Measurements from ENCODE around the gene SPRED2. TPM values are rescaled to one million over a fixed set of nuclear protein-coding genes. Genes with fewer than 3 reads are reported as not detected.

Gene SPRED2
- total and polyA plus RNA-seq, 3 donors from 2014 or later, result 10.0 to 14.1 (median 11.3) TPM

DNA sequence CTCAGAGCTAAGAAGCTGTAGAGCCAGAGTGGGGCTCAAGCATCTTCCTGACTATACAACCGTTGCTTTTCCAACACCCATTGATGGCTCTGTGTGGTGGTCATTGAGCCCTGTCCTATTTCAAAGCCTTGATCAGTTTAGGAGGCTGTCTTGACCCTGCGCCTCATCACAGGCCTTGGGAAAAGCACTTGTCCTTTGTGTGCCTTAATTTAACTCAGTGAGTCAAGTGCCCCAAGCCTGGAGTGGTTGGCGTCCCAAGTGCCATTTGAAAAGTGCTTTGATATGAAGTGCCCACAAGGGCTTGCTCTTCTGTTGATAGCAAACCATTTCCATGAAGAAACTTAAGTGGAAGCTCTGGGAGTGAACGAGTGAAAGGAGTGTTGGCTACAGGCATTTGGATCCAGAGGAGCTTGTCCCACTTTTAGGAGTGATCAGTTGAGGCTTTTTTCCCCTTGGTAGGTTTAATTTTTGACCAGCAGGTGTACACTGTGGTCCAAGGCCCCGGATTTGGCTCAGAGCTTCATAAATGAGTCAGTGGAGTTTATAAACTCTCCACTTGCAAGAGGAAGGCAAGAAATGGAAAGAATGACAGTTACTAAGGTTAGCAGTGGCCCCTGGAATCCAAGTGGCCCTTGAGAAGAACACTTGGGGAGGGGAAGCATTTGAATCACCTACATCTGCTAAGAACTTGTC is 154.5 kb downstream of the SPRED2 start:
- no peak for TF ChIP-seq CTCF (IDR thresholded peaks at IDR 0.05)
- TF ChIP-seq POLR2A (IDR thresholded peaks at IDR 0.05), result no peak
- intact Hi-C loops (cut with DNase I; ENCODE audit: low total_unique reads), result no loop called here
- Histone ChIP-seq H3K36me3 (ENCODE audit: low read depth, missing control alignments) (no peaks in the 10 kb centered on the region), H3K27me3 (no peaks in the 10 kb centered on the region), H3K4me3 (no peak overlapping the region), H3K4me1 (peaks cover 24% of the 10 kb centered on the region), H3K27ac (no peak overlapping the region), H3K9me3 (no peaks in the 10 kb centered on the region)
- DNase-seq, result no peak
- 83 to 87% methylated on average over 5 of the region's 5 CpGs for WGBS, 2 donors

DNA sequence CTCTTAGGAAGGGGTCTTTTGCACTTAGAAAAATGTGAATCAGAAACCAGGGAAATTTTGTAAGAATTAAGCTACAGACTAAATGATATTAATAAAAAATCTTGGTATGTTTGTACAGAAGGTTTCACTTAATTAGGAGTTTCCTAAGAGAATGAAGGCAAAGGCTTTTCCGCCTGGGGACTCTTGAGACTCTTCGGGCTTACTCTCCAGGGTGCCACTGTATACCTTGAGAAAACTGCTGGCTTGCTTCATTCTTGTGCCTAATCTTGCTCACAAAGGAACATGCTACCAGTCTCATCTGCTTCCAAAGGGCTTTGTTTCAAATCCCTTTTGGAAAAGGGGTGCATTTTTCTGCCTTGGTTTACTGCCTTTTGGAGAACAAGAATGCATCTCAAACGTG is 155.3 kb downstream of the SPRED2 start:
- Histone ChIP-seq H3K27ac (no peak overlapping the region), H3K9me3 (no peaks in the 10 kb centered on the region), H3K36me3 (ENCODE audit: low read depth, missing control alignments) (no peaks in the 10 kb centered on the region), H3K4me3 (no peak overlapping the region), H3K4me1 (peaks cover 18% of the 10 kb centered on the region), H3K27me3 (no peaks in the 10 kb centered on the region)
- intact Hi-C loops (cut with DNase I; ENCODE audit: low total_unique reads), result no loop called here
- 52 to 62% methylated on average over 3 of the region's 3 CpGs for WGBS, 2 donors
- DNase-seq, result no peak
- no peak for TF ChIP-seq CTCF (IDR thresholded peaks at IDR 0.05)
- no peak for TF ChIP-seq POLR2A (IDR thresholded peaks at IDR 0.05)

DNA sequence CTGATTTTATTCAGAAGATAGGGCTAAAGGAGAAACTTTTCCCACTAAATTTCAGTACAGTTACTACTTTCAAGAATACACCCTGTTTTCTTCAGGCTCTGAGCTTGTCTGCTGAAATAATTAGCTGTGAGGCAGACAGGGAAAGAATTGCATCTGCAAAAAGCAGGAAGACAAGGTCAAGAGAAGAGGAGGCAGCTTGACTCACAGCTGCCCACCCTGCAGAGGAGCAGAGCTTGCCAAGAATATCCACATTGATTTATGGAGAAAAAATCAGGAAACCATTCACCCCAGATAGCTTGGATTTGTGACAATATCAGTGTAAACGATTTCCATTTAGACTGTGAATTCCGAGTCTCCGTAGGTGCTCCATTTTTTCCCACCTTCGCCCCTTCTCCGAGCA is 155.8 kb downstream of the SPRED2 start:
- DNase-seq, result no peak
- Histone ChIP-seq H3K27me3 (no peaks in the 10 kb centered on the region), H3K9me3 (no peaks in the 10 kb centered on the region), H3K27ac (no peak overlapping the region), H3K36me3 (ENCODE audit: low read depth, missing control alignments) (no peaks in the 10 kb centered on the region), H3K4me1 (peaks cover 17% of the 10 kb centered on the region), H3K4me3 (no peak overlapping the region)
- intact Hi-C loops (cut with DNase I; ENCODE audit: low total_unique reads), result no loop called here
- TF ChIP-seq POLR2A (IDR thresholded peaks at IDR 0.05) (no peak), CTCF (IDR thresholded peaks at IDR 0.05) (no peak)
- 45 to 53% methylated on average over 5 of the region's 5 CpGs for WGBS, 2 donors

GRCh38 chr2:65275141-65275915 is 157.1 kb downstream of the SPRED2 start:
- no peak for DNase-seq
- H3K36me3 ChIP-seq (ENCODE audit: low read depth, missing control alignments), result no peaks in the 10 kb centered on the region
- no peak for TF ChIP-seq POLR2A (IDR thresholded peaks at IDR 0.05)
- no peak for TF ChIP-seq CTCF (IDR thresholded peaks at IDR 0.05)
- peaks cover 17% of the 10 kb centered on the region for H3K4me1 ChIP-seq
- H3K27me3 ChIP-seq, result no peaks in the 10 kb centered on the region
- no peak overlapping the region for H3K27ac ChIP-seq
- intact Hi-C loops (cut with DNase I; ENCODE audit: low total_unique reads), result no loop called here
- H3K9me3 ChIP-seq, result no peaks in the 10 kb centered on the region
- WGBS, 2 donors, result 60% methylated on average over 4 of the region's 4 CpGs
- no peak overlapping the region for H3K4me3 ChIP-seq

Measured in testis (tissue), 3 donors.